Measurements from ENCODE around the gene FARS2.

The FARS2 gene

GRCh38 chr6:5747379-5747778, 486.1 kb downstream of the FARS2 start:
- Histone ChIP-seq H4K8ac (ENCODE audit: low read depth, low read length) (no peak overlapping the region), H3K27me3 (ENCODE audit: insufficient read depth, low read length, poor library complexity) (no peaks in the 10 kb centered on the region), H2BK120ac (ENCODE audit: low read depth, low read length) (no peak overlapping the region), H3K79me2 (ENCODE audit: control insufficient read depth, insufficient read depth, low read length) (no peaks in the 10 kb centered on the region), H3K27ac (ENCODE audit: low read depth, low read length) (no peak overlapping the region), H3K4me2 (ENCODE audit: low read length) (no peak overlapping the region), H2AK5ac (ENCODE audit: low read length) (no peak overlapping the region), H3K4ac (ENCODE audit: low read depth, low read length) (no peak overlapping the region), H3K4me3 (ENCODE audit: low read length) (no peak overlapping the region), H4K5ac (ENCODE audit: low read length) (no peak overlapping the region), H3K79me1 (ENCODE audit: low read length) (no peaks in the 10 kb centered on the region), H3K56ac (ENCODE audit: low read length) (no peak overlapping the region), H3K4me1 (ENCODE audit: control insufficient read depth, low read depth, low read length) (peaks cover 10% of the 10 kb centered on the region), H3K9ac (ENCODE audit: low read length) (no peak overlapping the region), H3K23ac (ENCODE audit: low read length) (no peak overlapping the region), H3K36me3 (ENCODE audit: control insufficient read depth, insufficient read depth, low read length) (no peaks in the 10 kb centered on the region), H2BK5ac (ENCODE audit: low read length) (no peak overlapping the region), H2BK15ac (replicated peaks; ENCODE audit: low read depth) (no peak overlapping the region), H3K18ac (ENCODE audit: low read length) (no peak overlapping the region)
- no peak for DNase-seq
- WGBS (ENCODE audit: extremely low coverage, insufficient coverage, low lambda C conversion rate), result no CpG with 5 or more reads among the region's 2 CpGs

GRCh38 chr6:5749016-5749650, 487.8 kb downstream of the FARS2 start:
- Histone ChIP-seq H2BK5ac (ENCODE audit: low read length) (no peak overlapping the region), H3K4me1 (ENCODE audit: control insufficient read depth, low read depth, low read length) (peaks cover 17% of the 10 kb centered on the region), H2AK5ac (ENCODE audit: low read length) (no peak overlapping the region), H3K27ac (ENCODE audit: low read depth, low read length) (no peak overlapping the region), H3K9ac (ENCODE audit: low read length) (no peak overlapping the region), H4K8ac (ENCODE audit: low read depth, low read length) (no peak overlapping the region), H3K23ac (ENCODE audit: low read length) (no peak overlapping the region), H3K27me3 (ENCODE audit: insufficient read depth, low read length, poor library complexity) (no peaks in the 10 kb centered on the region), H3K79me1 (ENCODE audit: low read length) (no peaks in the 10 kb centered on the region), H3K4me2 (ENCODE audit: low read length) (no peak overlapping the region), H2BK120ac (ENCODE audit: low read depth, low read length) (no peak overlapping the region), H3K18ac (ENCODE audit: low read length) (no peak overlapping the region), H3K4ac (ENCODE audit: low read depth, low read length) (no peak overlapping the region), H2BK15ac (replicated peaks; ENCODE audit: low read depth) (no peak overlapping the region), H3K79me2 (ENCODE audit: control insufficient read depth, insufficient read depth, low read length) (no peaks in the 10 kb centered on the region), H3K56ac (ENCODE audit: low read length) (no peak overlapping the region), H3K36me3 (ENCODE audit: control insufficient read depth, insufficient read depth, low read length) (no peaks in the 10 kb centered on the region), H3K4me3 (ENCODE audit: low read length) (no peak overlapping the region), H4K5ac (ENCODE audit: low read length) (no peak overlapping the region)
- no peak for DNase-seq
- WGBS (ENCODE audit: extremely low coverage, insufficient coverage, low lambda C conversion rate), result no CpG with 5 or more reads among the region's 6 CpGs

- Histone ChIP-seq H3K79me2 (ENCODE audit: control insufficient read depth, insufficient read depth, low read length) (no peaks in the 10 kb centered on the region), H3K4me3 (ENCODE audit: low read length) (no peak overlapping the region)
Measured at GRCh38 chr6:5749651-5750215, 488.4 kb downstream of the FARS2 start.

GRCh38 chr6:5751525-5752390, 490.4 kb downstream of the FARS2 start:
- H3K4ac ChIP-seq (ENCODE audit: low read depth, low read length), result peak overlapping the region; percentile 62
- DNase-seq, result peak; percentile 32
- H3K9ac ChIP-seq (ENCODE audit: low read length), result no peak overlapping the region

More at GRCh38 chr6:5749651-5750215, 488.4 kb downstream of the FARS2 start:
- no peak overlapping the region for H3K4me2 ChIP-seq (ENCODE audit: low read length)
- no peaks in the 10 kb centered on the region for H3K36me3 ChIP-seq (ENCODE audit: control insufficient read depth, insufficient read depth, low read length)
- no peak overlapping the region for H2AK5ac ChIP-seq (ENCODE audit: low read length)
- WGBS (ENCODE audit: extremely low coverage, insufficient coverage, low lambda C conversion rate), result no CpG with 5 or more reads among the region's 9 CpGs
- no peak overlapping the region for H4K5ac ChIP-seq (ENCODE audit: low read length)
- H2BK5ac ChIP-seq (ENCODE audit: low read length), result no peak overlapping the region
- no peak overlapping the region for H3K18ac ChIP-seq (ENCODE audit: low read length)
- H2BK15ac ChIP-seq (replicated peaks; ENCODE audit: low read depth), result no peak overlapping the region
- no peak overlapping the region for H3K56ac ChIP-seq (ENCODE audit: low read length)
- no peak overlapping the region for H2BK120ac ChIP-seq (ENCODE audit: low read depth, low read length)
- no peak overlapping the region for H3K23ac ChIP-seq (ENCODE audit: low read length)
- H3K9ac ChIP-seq (ENCODE audit: low read length), result no peak overlapping the region
- no peak overlapping the region for H3K27ac ChIP-seq (ENCODE audit: low read depth, low read length)
- DNase-seq, result no peak
- H3K4me1 ChIP-seq (ENCODE audit: control insufficient read depth, low read depth, low read length), result peaks cover 17% of the 10 kb centered on the region
- H3K4ac ChIP-seq (ENCODE audit: low read depth, low read length), result no peak overlapping the region
- H4K8ac ChIP-seq (ENCODE audit: low read depth, low read length), result no peak overlapping the region
- H3K79me1 ChIP-seq (ENCODE audit: low read length), result no peaks in the 10 kb centered on the region
- no peaks in the 10 kb centered on the region for H3K27me3 ChIP-seq (ENCODE audit: insufficient read depth, low read length, poor library complexity)

GRCh38 chr6:5752391-5752680, 491.0 kb downstream of the FARS2 start:
- peak overlapping the region; percentile 95 for H3K18ac ChIP-seq (ENCODE audit: low read length)
- peak overlapping the region; percentile 73 for H2BK5ac ChIP-seq (ENCODE audit: low read length)
- no CpG with 5 or more reads among the region's 5 CpGs for WGBS (ENCODE audit: extremely low coverage, insufficient coverage, low lambda C conversion rate)
- H3K4me3 ChIP-seq (ENCODE audit: low read length), result no peak overlapping the region
- H3K4ac ChIP-seq (ENCODE audit: low read depth, low read length), result peak overlapping the region; percentile 97
- H3K9ac ChIP-seq (ENCODE audit: low read length), result peak overlapping the region; percentile 3
- H3K27me3 ChIP-seq (ENCODE audit: insufficient read depth, low read length, poor library complexity), result no peaks in the 10 kb centered on the region
- no peak overlapping the region for H3K23ac ChIP-seq (ENCODE audit: low read length)
- no peak overlapping the region for H2AK5ac ChIP-seq (ENCODE audit: low read length)
- no peaks in the 10 kb centered on the region for H3K79me1 ChIP-seq (ENCODE audit: low read length)
- H2BK120ac ChIP-seq (ENCODE audit: low read depth, low read length), result peak overlapping the region; percentile 83
- no peaks in the 10 kb centered on the region for H3K36me3 ChIP-seq (ENCODE audit: control insufficient read depth, insufficient read depth, low read length)
- H2BK15ac ChIP-seq (replicated peaks; ENCODE audit: low read depth), result peak overlapping the region; percentile 59
- peak; percentile 96 for DNase-seq
- H3K4me1 ChIP-seq (ENCODE audit: control insufficient read depth, low read depth, low read length), result peaks cover 15% of the 10 kb centered on the region
- no peak overlapping the region for H4K5ac ChIP-seq (ENCODE audit: low read length)
- H3K79me2 ChIP-seq (ENCODE audit: control insufficient read depth, insufficient read depth, low read length), result no peaks in the 10 kb centered on the region
- H4K8ac ChIP-seq (ENCODE audit: low read depth, low read length), result no peak overlapping the region
- peak overlapping the region; percentile 71 for H3K56ac ChIP-seq (ENCODE audit: low read length)
- peak overlapping the region; percentile 87 for H3K27ac ChIP-seq (ENCODE audit: low read depth, low read length)
- H3K4me2 ChIP-seq (ENCODE audit: low read length), result no peak overlapping the region

More at GRCh38 chr6:5751525-5752390, 490.4 kb downstream of the FARS2 start:
- Histone ChIP-seq H2BK120ac (ENCODE audit: low read depth, low read length) (peak overlapping the region; percentile 85), H4K5ac (ENCODE audit: low read length) (no peak overlapping the region), H3K36me3 (ENCODE audit: control insufficient read depth, insufficient read depth, low read length) (no peaks in the 10 kb centered on the region), H3K18ac (ENCODE audit: low read length) (peak overlapping the region; percentile 89), H4K8ac (ENCODE audit: low read depth, low read length) (no peak overlapping the region), H2BK5ac (ENCODE audit: low read length) (peak overlapping the region; percentile 89), H3K4me3 (ENCODE audit: low read length) (no peak overlapping the region), H3K23ac (ENCODE audit: low read length) (no peak overlapping the region), H3K4me2 (ENCODE audit: low read length) (no peak overlapping the region), H2AK5ac (ENCODE audit: low read length) (peak overlapping the region; percentile 91), H3K79me2 (ENCODE audit: control insufficient read depth, insufficient read depth, low read length) (no peaks in the 10 kb centered on the region), H3K79me1 (ENCODE audit: low read length) (no peaks in the 10 kb centered on the region), H2BK15ac (replicated peaks; ENCODE audit: low read depth) (no peak overlapping the region), H3K27me3 (ENCODE audit: insufficient read depth, low read length, poor library complexity) (no peaks in the 10 kb centered on the region), H3K56ac (ENCODE audit: low read length) (peak overlapping the region; percentile 78), H3K4me1 (ENCODE audit: control insufficient read depth, low read depth, low read length) (peaks cover 15% of the 10 kb centered on the region), H3K27ac (ENCODE audit: low read depth, low read length) (no peak overlapping the region)
- WGBS (ENCODE audit: extremely low coverage, insufficient coverage, low lambda C conversion rate), result no CpG with 5 or more reads among the region's 9 CpGs

Measured in mesendoderm (in vitro differentiated cells).